NT2/D1 (cell line): ENCODE measurements around the gene OTOG.

ENCODE experiments used
- SUZ12 ChIP-seq: IDR thresholded peaks from 2 replicates; pipeline ENCODE4 v1.6.1; 2011; ENCODE audit not compliant: insufficient read length, insufficient read depth; ENCODE audit errors: extremely low read depth
- YY1 ChIP-seq: IDR thresholded peaks from 2 replicates; pipeline ENCODE4 v1.6.1; 2011; ENCODE audit not compliant: insufficient read length, insufficient read depth

GRCh38 chr11:17544181-17544622 lies 2.9 kb upstream of the OTOG start, which contains the start of gene USH1C:
- TF ChIP-seq SUZ12, result no peak
- TF ChIP-seq YY1, result no peak
